ENCODE results near the gene GGTLC3. TPM values are rescaled to one million over a fixed set of nuclear protein-coding genes. Genes with fewer than 3 reads are reported as not detected.

GGTLC3 gene
- total RNA-seq = not detected in 2 replicates

DNA sequence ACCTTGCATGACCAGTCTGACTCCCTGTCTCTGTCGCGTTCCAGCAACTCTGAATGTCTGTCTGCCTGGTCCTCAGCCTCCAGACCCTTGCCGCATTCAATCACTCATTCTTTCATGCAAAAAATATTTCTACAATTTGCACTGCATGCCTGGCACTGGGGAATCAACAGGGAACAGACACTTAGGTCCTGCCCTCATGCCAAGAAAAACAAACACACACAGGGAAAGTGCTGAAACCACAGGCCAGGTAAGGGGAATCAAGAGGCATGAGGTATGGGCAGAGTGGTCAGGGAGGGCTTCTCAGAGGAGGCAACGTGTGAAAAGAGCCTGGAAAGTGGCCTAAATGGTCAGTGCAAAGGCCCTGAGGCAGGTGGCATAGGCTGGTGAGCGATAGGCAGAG, at the start of gene GGTLC3:
TSS of gene GGTLC3 (minus strand) at position 101 of the 400 bp plus-strand sequence. CDS start 264 bp downstream, outside the sequence.

DNA sequence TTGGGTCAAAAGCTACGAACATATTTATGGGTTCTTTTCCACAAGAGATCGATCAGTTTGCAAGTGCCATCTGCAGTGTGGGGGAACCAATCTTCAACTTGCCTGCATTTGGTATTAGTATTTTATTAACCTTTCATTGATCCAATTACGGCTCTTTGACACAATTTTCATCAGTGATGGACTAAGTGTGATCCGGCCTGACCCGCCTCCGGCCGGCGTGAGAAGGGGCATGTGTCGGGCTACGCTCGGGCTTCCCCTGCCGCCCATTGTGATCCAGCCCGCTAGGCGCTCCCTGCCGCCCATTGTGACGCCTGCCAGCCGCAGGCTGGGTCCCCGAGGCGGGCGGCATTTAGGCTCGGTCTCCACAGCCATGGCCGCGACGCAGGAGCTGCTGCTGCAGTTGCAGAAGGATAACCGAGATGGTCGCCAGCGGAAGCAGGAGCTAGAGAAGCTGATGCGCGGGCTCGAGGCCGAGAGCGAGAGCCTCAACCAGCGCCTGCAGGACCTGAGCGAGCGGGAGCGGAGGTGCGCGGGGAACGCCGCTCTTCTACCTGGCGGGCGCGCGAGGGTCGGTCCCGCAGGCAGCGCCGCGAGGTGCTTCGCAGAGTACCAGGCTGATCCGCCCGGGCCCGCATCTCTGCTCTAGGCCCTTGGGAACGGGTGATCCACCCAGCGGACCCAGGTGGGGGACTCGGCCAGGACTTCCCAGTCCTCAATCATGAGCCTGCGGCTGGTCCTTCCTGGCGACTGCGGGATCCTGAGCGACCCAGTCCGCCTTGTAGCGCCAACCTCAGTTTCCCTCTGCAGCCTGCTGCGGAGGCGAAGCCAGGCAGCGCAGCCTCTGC, 10.0 kb upstream of the GGTLC3 start, which contains the start of gene TMEM191B:
TSS of gene TMEM191B (plus strand) at position 51 of the 845 bp plus-strand sequence. CDS start at position 230, 179 bp downstream.

Other genes with a start within 250 kb of the GGTLC3 start
- gene TMEM191B, start 9.6 kb upstream of the GGTLC3 start, total RNA-seq = 1.3 TPM in 1 of 2 replicates, not detected in the other
- 0.26 and 0.95 TPM in 2 replicates for gene RIMBP3, start 93.8 kb upstream of the GGTLC3 start, total RNA-seq